ENCODE data around the gene FIG4. TPM values are rescaled to one million over a fixed set of nuclear protein-coding genes. Genes with fewer than 3 reads are reported as not detected.

Gene FIG4
- polyA plus RNA-seq, 3 donors: 27.2 to 65.3 (median 53.7) TPM

GRCh38 chr6:109874621-109875020 lies 183.5 kb downstream of the FIG4 start:
- Mint-ChIP-seq H3K27me3 (ENCODE audit: low read depth in 3 of 3) (peaks cover 0 to 3% (median 0%) of the 10 kb centered on the region in 3 donors), H3K27ac (no peak overlapping the region), H3K9me3 (peaks cover 0 to 2% (median 0%) of the 10 kb centered on the region in 7 donors), H3K36me3 (no peaks in the 10 kb centered on the region), H3K4me1 (peaks cover 33% of the 10 kb centered on the region), H3K4me3 (no peak overlapping the region)
- no peak overlapping the region for H3K4me3 ChIP-seq (replicated peaks in 1 of 3; ENCODE audit: low read depth in 2 of 3, low read length in 3 of 3)
- no peaks in the 10 kb centered on the region for H3K79me2 ChIP-seq (ENCODE audit: insufficient read depth, low read length)
- H3K4me2 ChIP-seq (replicated peaks; ENCODE audit: extremely low read depth, low read length, poor library complexity, severe bottlenecking): no peak overlapping the region
- H2AFZ ChIP-seq (ENCODE audit: insufficient read depth, low read depth, low read length, poor library complexity, severe bottlenecking): no peak overlapping the region
- H3K27ac ChIP-seq (ENCODE audit: low read depth in 1 of 2, low read length in 2 of 2): no peak overlapping the region
- WGBS (ENCODE audit: insufficient coverage): 95% methylated on average over 3 of the region's 4 CpGs
- no peak overlapping the region for H3K9ac ChIP-seq (ENCODE audit: insufficient read depth, low read length, poor library complexity, severe bottlenecking)
- no peaks in the 10 kb centered on the region for H3K36me3 ChIP-seq (replicated peaks in 1 of 2; ENCODE audit: control insufficient read depth in 1 of 2, insufficient read depth in 2 of 2, low read length in 2 of 2)
- H3K4me1 ChIP-seq (ENCODE audit: control insufficient read depth in 1 of 2, insufficient read depth in 2 of 2, low read length in 2 of 2): peaks cover 28 to 42% of the 10 kb centered on the region in 2 donors
- no peak for DNase-seq
- H3K9me3 ChIP-seq (replicated peaks in 1 of 2; ENCODE audit: control insufficient read depth in 1 of 2, insufficient read depth in 1 of 2, low read length in 2 of 2): no peaks in the 10 kb centered on the region
- TF ChIP-seq CTCF (IDR thresholded peaks at IDR 0.05): no peak
- H3K27me3 ChIP-seq (ENCODE audit: control insufficient read depth in 2 of 2, insufficient read depth in 2 of 2, low read length in 2 of 2): no peaks in the 10 kb centered on the region
- intact Hi-C loops (cut with micrococcal nuclease): no loop called here
- H4K20me1 ChIP-seq (ENCODE audit: insufficient read depth, low read length): no peaks in the 10 kb centered on the region

Other genes with a start within 250 kb of the FIG4 start
- gene MICAL1, start 235.5 kb upstream of the FIG4 start, polyA plus RNA-seq: 100 to 1,000 TPM in 1 of 3 donors, 10 to 100 TPM in 1, 1 to 10 TPM in 1; 7.5 to 227 (median 13.2) TPM
- 1 to 10 TPM; 3.1 to 4.7 (median 3.4) TPM for gene ZBTB24, start 208.1 kb upstream of the FIG4 start, polyA plus RNA-seq
- gene AK9, start 94 bp upstream of the FIG4 start, polyA plus RNA-seq: 1 to 10 TPM; 2.6 to 3.1 (median 2.8) TPM